NOMO-1 treated with DMSO at 0.1 percent for 48 hours (cell line): ENCODE measurements around the gene CLDN14.

Experiments
- DNase-seq: peaks from one replicate; lab custom pipeline; 2025; ENCODE audit not compliant: unreplicated experiment; lab: John Stamatoyannopoulos, UW

CLDN14 gene

GRCh38 chr21:36436829-36437744, 42.8 kb downstream of the CLDN14 start:
- DNase-seq, result peak; percentile 12

GRCh38 chr21:36434144-36434543, 45.8 kb downstream of the CLDN14 start:
- DNase-seq, result no peak

- DNase-seq, result no peak
Observed at GRCh38 chr21:36433059-36433709, 46.7 kb downstream of the CLDN14 start.

GRCh38 chr21:36431252-36431651, 48.7 kb downstream of the CLDN14 start:
- no peak for DNase-seq

- no peak for DNase-seq
Observed at GRCh38 chr21:36430841-36431240, 49.1 kb downstream of the CLDN14 start.

- DNase-seq, result peak; percentile 51
Observed at GRCh38 chr21:36429947-36430546, 49.9 kb downstream of the CLDN14 start.

GRCh38 chr21:36428761-36429432, 51.0 kb downstream of the CLDN14 start:
- DNase-seq, result no peak

GRCh38 chr21:36427502-36427901, 52.4 kb downstream of the CLDN14 start:
- DNase-seq, result no peak

GRCh38 chr21:36425286-36425685, 54.6 kb downstream of the CLDN14 start:
- DNase-seq, result no peak

- DNase-seq, result no peak
Observed at GRCh38 chr21:36424592-36424991, 55.3 kb downstream of the CLDN14 start.

GRCh38 chr21:36423771-36424433, 56.0 kb downstream of the CLDN14 start:
- DNase-seq, result no peak

GRCh38 chr21:36422279-36423098, 57.4 kb downstream of the CLDN14 start:
- DNase-seq, result peak; percentile 34

- no peak for DNase-seq
Observed at GRCh38 chr21:36420571-36421339, 59.2 kb downstream of the CLDN14 start.

GRCh38 chr21:36419996-36420395, 59.9 kb downstream of the CLDN14 start:
- DNase-seq, result peak; percentile 33

- no peak for DNase-seq
Observed at GRCh38 chr21:36419241-36419640, 60.7 kb downstream of the CLDN14 start.

- no peak for DNase-seq
Observed at GRCh38 chr21:36415375-36415774, 64.5 kb downstream of the CLDN14 start.

- DNase-seq, result no peak
Observed at GRCh38 chr21:36412916-36413315, 67.0 kb downstream of the CLDN14 start.

- no peak for DNase-seq
Observed at GRCh38 chr21:36411301-36411700, 68.6 kb downstream of the CLDN14 start.
